HG02763 (cell line): ENCODE data around the gene MYMK.

Experiments used
- ATAC-seq: cut with Tn5 transposase; IDR thresholded peaks from one replicate; pipeline ENCODE4 v1.9.1; 2021; ENCODE audit warnings: mild to moderate bottlenecking, moderate library complexity; ENCODE audit not compliant: unreplicated experiment

Gene MYMK

GRCh38 chr9:133471551-133472276, 53.0 kb downstream of the MYMK start:
- no peak for ATAC-seq

GRCh38 chr9:133470988-133471387, 53.8 kb downstream of the MYMK start:
- no peak for ATAC-seq

GRCh38 chr9:133470427-133470924, 54.3 kb downstream of the MYMK start:
- no peak for ATAC-seq

- ATAC-seq, result no peak
Observed at GRCh38 chr9:133468777-133469421, 55.9 kb downstream of the MYMK start.

GRCh38 chr9:133468374-133468773, 56.4 kb downstream of the MYMK start:
- ATAC-seq, result no peak

GRCh38 chr9:133467101-133467500, 57.7 kb downstream of the MYMK start:
- no peak for ATAC-seq

- ATAC-seq, result no peak
Observed at GRCh38 chr9:133465984-133466383, 58.8 kb downstream of the MYMK start.

- ATAC-seq, result no peak
Observed at GRCh38 chr9:133464638-133465037, 60.1 kb downstream of the MYMK start.
